Prostate gland (tissue), 2 donors: Measurements from ENCODE around the gene CARS1.

ENCODE experiments used
- POLR2AphosphoS5 ChIP-seq: sonication (generic); formaldehyde crosslinking; IDR thresholded peaks from one replicate; pipeline ENCODE4 v1.6.1; 2017; ENCODE audit warnings: antibody characterized with exemption
- TF ChIP-seq, protein P1 (sequence below), 4 experiments: fragments of 200-600 bp in 2 of 4; fragments of 450-650 bp in 2 of 4; sonication (generic) in 2 of 4; IDR thresholded peaks; 1 replicate in 3 of 4; 2 replicates in 1 of 4; pipeline ENCODE4 v1.5.1; 2016 to 2019; ENCODE audit warnings: antibody characterized with exemption in 4 of 4, mild to moderate bottlenecking in 2 of 4, moderate library complexity in 2 of 4

DNA sequence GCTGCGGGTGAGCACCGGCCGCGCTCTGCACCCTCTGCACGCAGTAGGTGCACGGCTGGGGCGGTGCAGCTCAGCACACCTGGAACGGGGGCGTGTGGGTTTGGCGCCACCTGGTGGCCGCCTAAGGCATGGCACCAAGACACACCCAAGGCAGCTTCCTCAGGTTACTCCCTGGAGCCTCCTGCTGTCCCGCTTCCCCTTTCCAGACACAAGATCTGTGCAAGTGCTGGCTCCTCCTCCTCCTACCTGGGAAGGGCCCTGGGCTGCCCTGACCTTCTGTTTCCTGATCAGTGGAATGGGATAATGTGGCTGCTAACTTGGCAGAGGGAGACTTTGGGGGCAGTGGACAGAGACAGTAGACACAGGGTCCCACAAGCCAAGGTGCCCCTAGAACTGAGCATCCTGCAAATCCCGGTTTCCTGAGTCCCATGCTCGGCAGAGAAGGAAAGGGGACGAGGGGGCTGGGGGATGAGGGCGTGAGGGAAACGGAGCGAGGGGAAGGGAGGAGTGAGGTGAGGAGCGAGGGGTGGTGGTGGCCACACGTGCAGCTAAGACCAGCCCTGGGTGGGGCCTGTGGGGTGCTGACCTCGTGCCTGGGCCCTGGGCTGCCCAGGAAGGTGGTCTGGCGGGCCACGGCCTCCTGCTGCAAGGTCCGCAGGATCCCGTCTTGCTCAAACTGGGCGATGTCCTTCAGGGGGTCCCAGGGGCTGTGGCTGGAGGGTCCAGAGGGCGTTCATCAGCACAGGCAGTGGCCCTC is 34.8 kb upstream of the CARS1 start:
- TF ChIP-seq, protein P1, sequence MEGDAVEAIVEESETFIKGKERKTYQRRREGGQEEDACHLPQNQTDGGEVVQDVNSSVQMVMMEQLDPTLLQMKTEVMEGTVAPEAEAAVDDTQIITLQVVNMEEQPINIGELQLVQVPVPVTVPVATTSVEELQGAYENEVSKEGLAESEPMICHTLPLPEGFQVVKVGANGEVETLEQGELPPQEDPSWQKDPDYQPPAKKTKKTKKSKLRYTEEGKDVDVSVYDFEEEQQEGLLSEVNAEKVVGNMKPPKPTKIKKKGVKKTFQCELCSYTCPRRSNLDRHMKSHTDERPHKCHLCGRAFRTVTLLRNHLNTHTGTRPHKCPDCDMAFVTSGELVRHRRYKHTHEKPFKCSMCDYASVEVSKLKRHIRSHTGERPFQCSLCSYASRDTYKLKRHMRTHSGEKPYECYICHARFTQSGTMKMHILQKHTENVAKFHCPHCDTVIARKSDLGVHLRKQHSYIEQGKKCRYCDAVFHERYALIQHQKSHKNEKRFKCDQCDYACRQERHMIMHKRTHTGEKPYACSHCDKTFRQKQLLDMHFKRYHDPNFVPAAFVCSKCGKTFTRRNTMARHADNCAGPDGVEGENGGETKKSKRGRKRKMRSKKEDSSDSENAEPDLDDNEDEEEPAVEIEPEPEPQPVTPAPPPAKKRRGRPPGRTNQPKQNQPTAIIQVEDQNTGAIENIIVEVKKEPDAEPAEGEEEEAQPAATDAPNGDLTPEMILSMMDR (IDR thresholded peaks at IDR 0.05), result peak; percentile 95 to 99 (median 98)
- no peak for TF ChIP-seq POLR2AphosphoS5
